Measurements from ENCODE around the gene FRMD4A. TPM values are rescaled to one million over a fixed set of nuclear protein-coding genes. Genes with fewer than 3 reads are reported as not detected.

Gene FRMD4A
- total and polyA plus RNA-seq, 2 of the 4 experiments (the other 2 are of a cell fraction), result 30.3 to 68.8 TPM

DNA sequence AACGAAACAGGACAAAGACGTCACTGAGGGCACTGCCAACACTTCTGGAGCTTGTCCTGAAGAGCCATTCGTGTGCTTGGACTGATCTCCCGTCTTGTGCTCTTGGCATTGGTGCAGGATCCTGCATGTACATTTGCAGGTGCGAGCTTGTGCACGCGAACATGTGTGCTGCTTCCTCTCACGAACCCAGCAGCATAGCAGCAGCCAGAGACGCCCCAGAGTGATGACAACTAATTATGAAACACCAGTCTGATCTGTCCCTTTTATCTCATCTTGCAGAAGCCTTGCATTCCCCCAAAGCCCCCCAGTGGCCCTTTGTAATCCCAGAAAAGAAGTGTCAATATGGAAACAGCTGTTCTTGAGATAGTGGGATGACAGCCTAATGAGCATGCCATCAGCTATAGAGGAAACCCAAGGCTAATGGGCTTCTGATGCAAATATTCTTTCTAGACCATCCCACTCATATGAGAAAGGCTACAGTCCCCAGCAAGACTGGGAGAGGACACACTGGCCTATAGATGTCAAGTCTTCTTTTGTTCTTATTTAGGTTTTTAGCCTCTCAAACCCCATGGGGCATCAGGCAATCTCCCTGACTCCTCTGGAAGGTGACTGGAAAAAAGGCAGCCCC lies 310.6 kb downstream of the FRMD4A start:
- no peak overlapping the region for H2AK9ac ChIP-seq (replicated peaks; ENCODE audit: low read depth, low read length, poor library complexity)
- no peak overlapping the region for H3K4me3 ChIP-seq (ENCODE audit: insufficient read depth, low read depth, low read length)
- H3K79me1 ChIP-seq (ENCODE audit: low read depth in 1 of 2, low read length in 2 of 2), result no peaks in the 10 kb centered on the region
- no peak overlapping the region for H3K23ac ChIP-seq (ENCODE audit: low read depth, low read length)
- in situ Hi-C loops (cut with MboI; ENCODE audit: low sequenced_read_pairs) (no loop called here), dilution Hi-C loops (cut with HindIII; ENCODE audit: low sequenced_read_pairs, unreplicated experiment) (no loop called here), intact Hi-C loops (cut with micrococcal nuclease) (no loop called here)
- H3K14ac ChIP-seq (replicated peaks; ENCODE audit: low read depth, low read length), result no peak overlapping the region
- H2BK20ac ChIP-seq (ENCODE audit: low read depth, low read length), result no peak overlapping the region
- H4K8ac ChIP-seq (ENCODE audit: low read depth in 2 of 2, low read length in 2 of 2), result no peak overlapping the region
- H2BK15ac ChIP-seq (ENCODE audit: low read depth, low read length), result no peak overlapping the region
- H2AK5ac ChIP-seq (ENCODE audit: low read depth, low read length), result no peak overlapping the region
- BruUV-seq (replicated peaks), result no TSS peak
- POLR2A ChIA-PET (ENCODE audit: unreplicated experiment), result no interaction called here
- H3K4ac ChIP-seq (ENCODE audit: low read depth, low read length), result no peak overlapping the region
- no peaks in the 10 kb centered on the region for H4K20me1 ChIP-seq (ENCODE audit: insufficient read depth, low read length)
- H3K56ac ChIP-seq (ENCODE audit: extremely low read depth, insufficient read depth, low read length), result no peak overlapping the region
- no peak overlapping the region for H3K4me2 ChIP-seq (ENCODE audit: low read depth, low read length)
- H3K36me3 ChIP-seq (ENCODE audit: control insufficient read depth, insufficient read depth, low read length), result no peaks in the 10 kb centered on the region
- H3K18ac ChIP-seq (ENCODE audit: low read depth, low read length), result no peak overlapping the region
- peaks cover 5% of the 10 kb centered on the region; the same call in 1 of the 2 replicates for H3K4me1 ChIP-seq (ENCODE audit: control insufficient read depth, insufficient read depth, low read length)
- CTCF ChIA-PET, result no interaction called here
- no peak overlapping the region for H4K91ac ChIP-seq (ENCODE audit: insufficient read depth, low read depth, low read length)
- DNase-seq (no peak), ATAC-seq (ENCODE audit: low read depth) (no peak)
- H3K27ac ChIP-seq (ENCODE audit: insufficient read depth, low read length), result no peak overlapping the region
- H3K9me1 ChIP-seq (ENCODE audit: insufficient read depth, low read length), result peaks cover 9% of the 10 kb centered on the region; the same call in 1 of the 2 replicates
- H4K5ac ChIP-seq (ENCODE audit: low read depth, low read length), result no peak overlapping the region
- no peak overlapping the region for H2BK120ac ChIP-seq (ENCODE audit: low read depth, low read length)
- H2BK5ac ChIP-seq (ENCODE audit: low read depth, low read length, poor library complexity, severe bottlenecking), result no peak overlapping the region
- H3K27me3 ChIP-seq (ENCODE audit: control insufficient read depth, insufficient read depth, low read length), result peaks cover 3% of the 10 kb centered on the region
- no peak overlapping the region for H2AFZ ChIP-seq (replicated peaks; ENCODE audit: low read length, poor library complexity)
- WGBS, 2 experiments (ENCODE audit: extremely low coverage in 2 of 2, insufficient read length in 1 of 2), result 55% methylated on average over 5 of the region's 9 CpGs; no CpG with 5 or more reads in 1 of the 2 experiments
- H3K9ac ChIP-seq (ENCODE audit: low read depth, low read length), result no peak overlapping the region
- TF ChIP-seq RAD21 (IDR thresholded peaks at IDR 0.05; ENCODE audit: low read length) (no peak), BHLHE40 (IDR thresholded peaks at IDR 0.05; ENCODE audit: low read depth, low read length) (no peak), CHD1 (IDR thresholded peaks at IDR 0.05; ENCODE audit: low read depth, low read length) (no peak), RFX5 (IDR thresholded peaks at IDR 0.05; ENCODE audit: low read depth, low read length) (no peak), MXI1 (IDR thresholded peaks at IDR 0.05; ENCODE audit: borderline replicate concordance, low read depth, low read length) (no peak), CEBPB (IDR thresholded peaks at IDR 0.05; ENCODE audit: low read depth, low read length) (no peak)
- TF ChIP-seq, protein P1, sequence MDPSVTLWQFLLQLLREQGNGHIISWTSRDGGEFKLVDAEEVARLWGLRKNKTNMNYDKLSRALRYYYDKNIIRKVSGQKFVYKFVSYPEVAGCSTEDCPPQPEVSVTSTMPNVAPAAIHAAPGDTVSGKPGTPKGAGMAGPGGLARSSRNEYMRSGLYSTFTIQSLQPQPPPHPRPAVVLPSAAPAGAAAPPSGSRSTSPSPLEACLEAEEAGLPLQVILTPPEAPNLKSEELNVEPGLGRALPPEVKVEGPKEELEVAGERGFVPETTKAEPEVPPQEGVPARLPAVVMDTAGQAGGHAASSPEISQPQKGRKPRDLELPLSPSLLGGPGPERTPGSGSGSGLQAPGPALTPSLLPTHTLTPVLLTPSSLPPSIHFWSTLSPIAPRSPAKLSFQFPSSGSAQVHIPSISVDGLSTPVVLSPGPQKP (IDR thresholded peaks at IDR 0.05; ENCODE audit: borderline replicate concordance, low read depth, low read length), result no peak
- no peaks in the 10 kb centered on the region for H3K9me3 ChIP-seq (ENCODE audit: control insufficient read depth, insufficient read depth, low read length)

All from IMR-90 (cell line).